C4-2B (cell line): Measurements from ENCODE around the gene SRSF2.
"Not testable (repeated sequence)": the region's sequence is repeated elsewhere in the genome, so short reads cannot be mapped to it uniquely, and the experiment has no call there.

Experiments used
- H3K27ac ChIP-seq: fragments of 450-650 bp; 2 replicates; pipeline ENCODE4 v1.5.1; 2017
- ZFX ChIP-seq: fragments of 450-650 bp; IDR thresholded peaks from 2 replicates; pipeline ENCODE4 v1.6.1; 2017
- TF ChIP-seq, protein P1 (sequence below): fragments of 450-650 bp; conservative IDR thresholded peaks from 2 replicates; pipeline ENCODE4 v1.5.1; 2017; ENCODE audit warnings: mild to moderate bottlenecking

The SRSF2 gene

DNA sequence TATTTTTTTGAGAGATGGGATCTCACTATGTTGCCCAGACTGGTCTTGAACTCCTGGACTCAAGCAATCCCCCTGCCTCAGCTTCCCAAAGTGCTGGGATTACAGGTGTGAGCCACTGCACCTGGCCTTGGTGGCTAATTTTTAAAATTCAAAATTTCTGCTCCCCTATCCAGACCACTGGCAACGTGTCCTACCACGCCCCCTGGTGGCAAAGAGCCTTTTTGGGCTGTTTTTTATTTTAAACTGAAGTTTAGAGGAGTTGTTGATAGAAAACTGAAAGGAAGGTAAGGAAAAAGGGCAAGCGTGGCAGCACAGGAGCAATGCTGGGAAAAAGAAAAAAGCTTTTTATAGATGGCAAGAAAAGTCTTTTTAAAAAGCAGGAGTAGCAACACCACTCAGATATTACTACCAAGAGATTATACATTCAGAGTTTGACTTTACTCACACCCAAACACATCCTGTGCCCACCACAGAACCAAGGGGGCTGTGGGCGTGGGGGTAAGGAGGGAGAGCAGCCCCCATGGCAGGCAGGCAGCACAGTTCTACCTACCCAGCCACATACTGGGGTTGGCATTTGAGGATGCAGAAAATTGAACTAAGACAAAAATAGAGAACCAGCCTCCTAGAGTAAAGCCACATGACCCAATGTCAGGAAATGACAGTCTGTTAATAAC lies 22.2 kb downstream of the SRSF2 start:
- no peak overlapping the region for H3K27ac ChIP-seq
- no peak for TF ChIP-seq ZFX
- TF ChIP-seq, protein P1, sequence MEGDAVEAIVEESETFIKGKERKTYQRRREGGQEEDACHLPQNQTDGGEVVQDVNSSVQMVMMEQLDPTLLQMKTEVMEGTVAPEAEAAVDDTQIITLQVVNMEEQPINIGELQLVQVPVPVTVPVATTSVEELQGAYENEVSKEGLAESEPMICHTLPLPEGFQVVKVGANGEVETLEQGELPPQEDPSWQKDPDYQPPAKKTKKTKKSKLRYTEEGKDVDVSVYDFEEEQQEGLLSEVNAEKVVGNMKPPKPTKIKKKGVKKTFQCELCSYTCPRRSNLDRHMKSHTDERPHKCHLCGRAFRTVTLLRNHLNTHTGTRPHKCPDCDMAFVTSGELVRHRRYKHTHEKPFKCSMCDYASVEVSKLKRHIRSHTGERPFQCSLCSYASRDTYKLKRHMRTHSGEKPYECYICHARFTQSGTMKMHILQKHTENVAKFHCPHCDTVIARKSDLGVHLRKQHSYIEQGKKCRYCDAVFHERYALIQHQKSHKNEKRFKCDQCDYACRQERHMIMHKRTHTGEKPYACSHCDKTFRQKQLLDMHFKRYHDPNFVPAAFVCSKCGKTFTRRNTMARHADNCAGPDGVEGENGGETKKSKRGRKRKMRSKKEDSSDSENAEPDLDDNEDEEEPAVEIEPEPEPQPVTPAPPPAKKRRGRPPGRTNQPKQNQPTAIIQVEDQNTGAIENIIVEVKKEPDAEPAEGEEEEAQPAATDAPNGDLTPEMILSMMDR: peak; percentile 94

DNA sequence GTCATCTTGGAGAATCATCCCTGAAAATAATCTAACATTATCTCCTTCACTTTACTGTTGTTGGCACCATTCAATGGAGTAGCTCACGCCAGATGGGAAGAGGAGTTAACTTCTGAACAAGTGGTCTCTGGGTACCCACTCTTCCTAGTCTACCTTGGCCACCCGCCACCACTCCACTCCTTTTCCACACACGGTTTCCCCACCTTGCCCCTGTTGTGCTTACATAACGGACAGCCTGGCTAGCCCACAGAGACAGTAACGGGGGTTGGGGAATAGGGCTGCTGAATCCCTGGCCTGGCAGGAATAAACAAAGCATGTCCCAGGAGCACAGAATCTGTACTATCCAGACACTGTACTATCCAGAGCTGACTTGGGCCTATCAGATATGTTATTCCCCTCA lies 22.8 kb downstream of the SRSF2 start:
- no peak for TF ChIP-seq ZFX
- TF ChIP-seq, protein P1: no peak
- no peak overlapping the region for H3K27ac ChIP-seq

DNA sequence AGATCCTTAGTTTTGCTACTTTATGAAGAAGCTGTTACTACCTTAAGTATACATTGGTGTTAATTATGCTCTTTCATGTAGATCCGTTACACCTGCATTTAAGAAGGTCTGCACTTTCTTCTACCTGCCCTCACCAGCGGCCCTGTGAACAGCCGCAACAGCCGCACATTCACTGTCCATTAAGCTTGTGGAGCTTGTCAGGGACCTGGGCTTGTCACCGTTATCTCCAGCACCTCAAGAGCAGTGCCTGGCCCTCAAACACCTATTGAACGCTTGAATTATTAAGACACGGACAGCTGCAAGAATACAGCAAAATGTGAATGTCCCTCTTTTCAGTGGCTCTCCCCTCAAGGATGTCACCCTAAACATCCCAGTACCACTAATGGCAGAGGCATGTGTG lies 23.4 kb downstream of the SRSF2 start:
- TF ChIP-seq ZFX: no peak
- TF ChIP-seq, protein P1: no peak
- H3K27ac ChIP-seq: no peak overlapping the region

DNA sequence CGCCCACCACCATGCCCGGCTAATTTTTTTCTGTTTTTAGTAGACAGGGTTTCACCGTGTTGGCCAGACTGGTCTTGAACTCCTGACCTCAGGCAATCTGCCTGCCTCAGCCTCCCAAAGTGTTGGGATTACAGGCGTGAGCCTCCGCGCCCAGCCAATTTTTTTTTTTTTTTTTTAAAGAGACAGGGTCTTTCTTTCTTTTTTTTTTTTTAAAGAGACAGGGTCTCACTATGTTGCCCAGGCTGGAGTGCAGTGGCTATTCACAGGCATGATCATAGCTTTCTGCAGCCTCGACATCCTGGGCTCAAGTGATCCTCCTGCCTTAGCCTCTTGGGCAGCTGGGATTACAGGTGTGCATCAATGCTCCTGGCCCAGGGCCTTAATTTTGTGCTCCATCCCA lies 24.8 kb downstream of the SRSF2 start:
- not testable (repeated sequence) for H3K27ac ChIP-seq

DNA sequence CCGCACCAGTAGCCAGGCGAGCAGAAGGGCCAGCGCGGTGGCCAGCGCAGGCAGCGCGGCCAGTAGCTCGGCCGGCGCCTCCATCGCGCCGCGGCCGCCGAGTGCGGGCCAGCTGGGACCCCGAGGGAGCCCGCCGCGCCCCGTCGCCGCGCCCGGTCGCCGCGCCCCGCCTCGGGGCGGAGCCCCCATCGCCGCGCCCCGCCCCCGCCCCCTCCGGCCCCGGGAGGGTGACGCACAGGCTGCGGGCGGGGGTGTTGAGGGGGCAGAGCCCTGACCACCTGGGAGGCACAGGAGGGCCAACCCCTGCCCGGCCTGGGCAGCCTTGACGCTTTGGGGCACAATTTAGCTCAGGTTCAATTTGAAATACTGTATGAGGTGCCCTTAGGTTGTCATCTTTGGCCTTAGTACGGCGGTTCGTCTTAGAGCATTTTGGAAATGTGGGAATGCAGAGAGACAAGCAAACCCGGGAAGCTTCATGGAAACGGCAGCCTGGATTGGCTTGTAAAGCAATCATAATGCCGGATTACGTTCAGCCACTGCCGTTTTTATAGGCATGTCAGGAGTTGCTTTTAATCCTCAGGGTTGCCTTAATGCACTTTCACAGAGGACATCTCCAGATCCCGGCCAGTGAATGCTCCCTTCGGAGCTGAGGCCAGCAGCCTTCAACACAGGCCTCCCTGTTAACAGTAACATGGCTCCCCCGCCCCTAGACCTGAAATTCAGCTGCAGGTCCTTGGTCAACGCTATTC lies 26.1 kb downstream of the SRSF2 start, which contains the start of gene MXRA7:
Gene MXRA7 (minus strand): TSS at position 103 of the 749 bp plus-strand sequence. CDS start 19 bp downstream, at position 84.
- no peak within 1 kb of the TSS for H3K27ac ChIP-seq
- no peak for TF ChIP-seq ZFX
- TF ChIP-seq, protein P1: no peak

DNA sequence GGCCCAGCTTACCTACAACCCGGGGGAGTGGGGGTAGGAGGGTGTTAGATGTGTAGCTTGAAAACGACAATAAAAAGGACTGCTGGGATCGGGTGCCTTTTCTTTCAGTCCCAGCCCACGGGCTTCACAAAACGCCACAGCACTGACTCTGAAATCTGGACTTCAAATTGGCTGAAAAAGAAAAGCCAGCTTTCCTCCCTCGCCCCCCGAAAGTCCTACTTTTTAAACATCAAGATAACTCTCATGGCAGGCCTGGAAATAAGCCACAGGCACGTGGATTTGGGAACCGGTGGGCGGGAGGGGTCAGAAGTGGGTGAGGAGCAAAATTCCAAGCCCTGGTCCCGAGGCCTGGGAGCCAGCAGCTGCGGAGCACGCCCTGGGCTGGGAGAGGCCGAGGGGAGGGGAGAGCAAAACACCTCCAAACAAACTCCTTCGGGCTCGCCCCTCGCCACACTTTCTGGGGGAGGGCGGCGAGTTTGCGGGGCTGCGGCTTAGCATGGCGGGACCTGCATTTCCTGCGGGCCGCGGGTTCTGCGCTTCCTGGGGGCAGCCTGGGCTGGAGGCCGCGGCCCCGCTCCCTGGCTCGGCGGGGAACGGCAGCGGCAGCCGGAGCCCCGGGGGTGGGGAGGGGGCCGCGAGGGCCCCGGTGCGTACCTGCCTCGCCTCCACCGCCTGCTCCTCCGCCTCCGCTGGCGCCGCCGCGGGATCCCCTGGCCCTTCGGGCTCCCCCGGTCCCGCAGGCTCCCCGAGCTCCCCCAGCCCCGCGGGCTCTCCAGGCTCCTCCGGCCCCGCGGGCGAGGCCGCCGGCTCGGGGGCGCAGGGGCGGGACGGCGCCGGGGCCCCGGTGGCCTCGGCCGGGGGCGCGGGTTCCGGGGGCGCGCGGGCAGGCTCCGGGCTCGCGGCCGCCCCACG lies 26.9 kb downstream of the SRSF2 start:
- H3K27ac ChIP-seq: not testable (repeated sequence)

DNA sequence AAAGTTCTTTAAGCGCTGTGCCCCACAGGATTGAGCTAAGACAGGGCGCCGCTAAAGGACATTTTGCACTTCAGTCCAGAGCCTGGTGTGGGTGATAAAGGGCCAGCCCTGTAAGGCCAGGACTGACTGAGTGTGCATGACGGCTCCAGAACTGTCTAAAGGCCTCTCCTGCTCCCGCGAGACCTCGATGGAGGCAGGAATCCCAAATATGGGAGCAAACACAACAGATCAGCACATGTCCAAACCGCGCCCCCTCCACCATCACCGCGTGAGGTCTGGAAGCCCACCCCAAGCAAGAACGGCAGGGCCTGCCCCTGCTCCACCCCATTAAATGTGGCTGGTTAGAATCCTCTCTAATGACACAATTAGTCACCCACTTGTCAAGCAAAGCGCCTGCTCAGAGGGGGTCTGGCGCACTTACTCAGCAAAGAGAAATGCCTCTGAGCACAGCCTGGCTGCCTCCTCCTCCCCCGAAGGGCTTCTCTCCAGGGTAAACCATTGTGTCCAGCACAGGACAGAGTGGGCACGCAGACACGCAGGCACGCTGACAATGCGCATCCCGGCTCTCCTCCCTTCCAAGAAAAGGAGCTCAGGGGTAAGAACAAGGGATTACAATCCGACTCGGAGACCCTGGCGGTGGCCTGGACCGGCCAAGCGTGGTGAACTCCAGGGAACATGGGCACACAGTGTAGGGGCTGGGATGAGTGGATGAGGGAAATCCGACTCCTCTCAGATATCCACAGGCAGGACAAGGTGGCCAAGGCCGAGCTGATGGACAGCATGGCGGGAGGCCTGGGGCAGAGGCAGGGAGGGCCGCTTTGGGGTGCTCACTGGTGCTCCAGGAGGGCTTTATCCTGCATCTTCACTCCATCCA lies 27.8 kb downstream of the SRSF2 start:
- TF ChIP-seq, protein P1: no peak
- TF ChIP-seq ZFX: no peak
- H3K27ac ChIP-seq: no peak overlapping the region
